HG02798 (cell line): ENCODE data around the gene SMIM44.
A peak's percentile ranks its signal among the peaks of the same experiment; 100 is the strongest.

Source experiments
- ATAC-seq: cut with Tn5 transposase; IDR thresholded peaks from one replicate; pipeline ENCODE4 v1.9.1; 2021; ENCODE audit warnings: mild to moderate bottlenecking; ENCODE audit not compliant: unreplicated experiment, poor library complexity

Gene SMIM44

GRCh38 chr19:3444695-3445234 lies 38.5 kb downstream of the SMIM44 start:
- ATAC-seq: no peak

GRCh38 chr19:3443840-3444694 lies 39.2 kb downstream of the SMIM44 start:
- ATAC-seq: no peak

GRCh38 chr19:3442487-3443071 lies 40.7 kb downstream of the SMIM44 start:
- ATAC-seq: no peak

GRCh38 chr19:3441986-3442329 lies 41.3 kb downstream of the SMIM44 start:
- ATAC-seq: no peak

GRCh38 chr19:3441089-3441985 lies 41.9 kb downstream of the SMIM44 start:
- no peak for ATAC-seq

GRCh38 chr19:3440082-3440481 lies 43.2 kb downstream of the SMIM44 start:
- no peak for ATAC-seq

- ATAC-seq: peak; percentile 96
These were observed 48.3 kb downstream of the SMIM44 start for GRCh38 chr19:3434630-3435553.

GRCh38 chr19:3433805-3434540 lies 49.3 kb downstream of the SMIM44 start:
- no peak for ATAC-seq

GRCh38 chr19:3433313-3433712 lies 49.9 kb downstream of the SMIM44 start:
- no peak for ATAC-seq
